Measurements from ENCODE around the gene FCRLB.

Gene FCRLB

GRCh38 chr1:161770250-161770649 lies 48.9 kb downstream of the FCRLB start:
- peaks cover 11% of the 10 kb centered on the region; the same call in 1 of the 2 replicates for H4K20me1 ChIP-seq (ENCODE audit: insufficient read depth, low read length)
- no peaks in the 10 kb centered on the region for H3K9me3 ChIP-seq (ENCODE audit: insufficient read depth, low read length, severe bottlenecking)
- peak overlapping the region; percentile 25; the same call in 1 of the 2 replicates for H3K4me2 ChIP-seq (ENCODE audit: insufficient read depth, low read length)
- DNase-seq (no peak), ATAC-seq (ENCODE audit: insufficient read depth, low read depth) (no peak)
- peaks cover 79% of the 10 kb centered on the region for H3K4me1 ChIP-seq (ENCODE audit: insufficient read depth, low read length)
- no peak overlapping the region for H3K4me3 ChIP-seq (ENCODE audit: low read depth in 1 of 2, low read length in 2 of 2)
- H3K9ac ChIP-seq (ENCODE audit: low read depth, low read length) = no peak overlapping the region
- no peak for TF ChIP-seq EZH2 (IDR thresholded peaks at IDR 0.05; ENCODE audit: borderline replicate concordance, low read depth, low read length, severe bottlenecking)
- TF ChIP-seq, protein P1, sequence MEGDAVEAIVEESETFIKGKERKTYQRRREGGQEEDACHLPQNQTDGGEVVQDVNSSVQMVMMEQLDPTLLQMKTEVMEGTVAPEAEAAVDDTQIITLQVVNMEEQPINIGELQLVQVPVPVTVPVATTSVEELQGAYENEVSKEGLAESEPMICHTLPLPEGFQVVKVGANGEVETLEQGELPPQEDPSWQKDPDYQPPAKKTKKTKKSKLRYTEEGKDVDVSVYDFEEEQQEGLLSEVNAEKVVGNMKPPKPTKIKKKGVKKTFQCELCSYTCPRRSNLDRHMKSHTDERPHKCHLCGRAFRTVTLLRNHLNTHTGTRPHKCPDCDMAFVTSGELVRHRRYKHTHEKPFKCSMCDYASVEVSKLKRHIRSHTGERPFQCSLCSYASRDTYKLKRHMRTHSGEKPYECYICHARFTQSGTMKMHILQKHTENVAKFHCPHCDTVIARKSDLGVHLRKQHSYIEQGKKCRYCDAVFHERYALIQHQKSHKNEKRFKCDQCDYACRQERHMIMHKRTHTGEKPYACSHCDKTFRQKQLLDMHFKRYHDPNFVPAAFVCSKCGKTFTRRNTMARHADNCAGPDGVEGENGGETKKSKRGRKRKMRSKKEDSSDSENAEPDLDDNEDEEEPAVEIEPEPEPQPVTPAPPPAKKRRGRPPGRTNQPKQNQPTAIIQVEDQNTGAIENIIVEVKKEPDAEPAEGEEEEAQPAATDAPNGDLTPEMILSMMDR (IDR thresholded peaks at IDR 0.05; ENCODE audit: borderline replicate concordance, extremely low read depth, low read length, poor library complexity, severe bottlenecking) = no peak
- H3K79me2 ChIP-seq (ENCODE audit: insufficient read depth, low read length) = peaks cover 92% of the 10 kb centered on the region
- H2AFZ ChIP-seq (ENCODE audit: low read depth, low read length) = no peak overlapping the region
- no peaks in the 10 kb centered on the region; the same call in 1 of the 2 replicates for H3K36me3 ChIP-seq (ENCODE audit: insufficient read depth, low read length)
- no peaks in the 10 kb centered on the region for H3K27me3 ChIP-seq (ENCODE audit: insufficient read depth, low read length, poor library complexity)
- H3K27ac ChIP-seq (ENCODE audit: low read length) = no peak overlapping the region

DNA sequence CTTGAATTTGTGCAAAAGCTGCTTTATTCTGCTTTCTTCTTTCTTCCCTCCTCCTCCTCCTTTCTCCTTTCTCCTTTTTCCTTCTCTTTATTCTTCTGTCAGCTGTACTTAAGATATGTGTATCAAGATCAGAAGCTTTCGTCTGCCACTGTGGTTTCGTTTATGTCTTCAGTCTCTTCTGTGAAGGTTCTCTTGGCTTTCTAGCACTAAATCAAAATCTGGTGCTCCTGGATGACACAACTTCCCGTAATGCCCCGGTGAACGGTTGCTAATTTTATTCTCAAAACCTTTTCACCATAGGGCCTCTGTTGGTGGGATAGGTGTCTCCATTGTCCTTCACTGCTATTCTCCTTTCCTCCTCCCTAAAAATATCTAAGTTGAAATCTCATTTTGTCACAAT lies 49.8 kb downstream of the FCRLB start:
- DNase-seq = no peak
- Histone ChIP-seq H3K9ac (ENCODE audit: low read depth, low read length) (no peak overlapping the region), H3K4me2 (ENCODE audit: insufficient read depth, low read length) (peak overlapping the region; percentile 25; the same call in 1 of the 2 replicates), H3K79me2 (ENCODE audit: insufficient read depth, low read length) (peaks cover 97% of the 10 kb centered on the region), H3K27me3 (ENCODE audit: insufficient read depth, low read length, poor library complexity) (no peaks in the 10 kb centered on the region), H3K36me3 (ENCODE audit: insufficient read depth, low read length) (no peaks in the 10 kb centered on the region; the same call in 1 of the 2 replicates), H3K4me3 (ENCODE audit: low read depth in 1 of 2, low read length in 2 of 2) (no peak overlapping the region), H4K20me1 (ENCODE audit: insufficient read depth, low read length) (peaks cover 17% of the 10 kb centered on the region), H2AFZ (ENCODE audit: low read depth, low read length) (no peak overlapping the region), H3K27ac (ENCODE audit: low read length) (no peak overlapping the region), H3K4me1 (ENCODE audit: insufficient read depth, low read length) (peaks cover 75% of the 10 kb centered on the region), H3K9me3 (ENCODE audit: insufficient read depth, low read length, severe bottlenecking) (no peaks in the 10 kb centered on the region)
- TF ChIP-seq EZH2 (IDR thresholded peaks at IDR 0.05; ENCODE audit: borderline replicate concordance, low read depth, low read length, severe bottlenecking) = no peak
- TF ChIP-seq, protein P1 (IDR thresholded peaks at IDR 0.05; ENCODE audit: borderline replicate concordance, extremely low read depth, low read length, poor library complexity, severe bottlenecking) = no peak
- no peak for ATAC-seq (ENCODE audit: insufficient read depth, low read depth)

GRCh38 chr1:161771973-161772372 lies 50.6 kb downstream of the FCRLB start:
- peaks cover 73% of the 10 kb centered on the region for H3K4me1 ChIP-seq (ENCODE audit: insufficient read depth, low read length)
- H3K4me2 ChIP-seq (ENCODE audit: insufficient read depth, low read length) = peak overlapping the region; percentile 38

More at GRCh38 chr1:161771973-161772372, 50.6 kb downstream of the FCRLB start:
- Histone ChIP-seq H4K20me1 (ENCODE audit: insufficient read depth, low read length) (peaks cover 21% of the 10 kb centered on the region), H3K27me3 (ENCODE audit: insufficient read depth, low read length, poor library complexity) (no peaks in the 10 kb centered on the region), H3K27ac (ENCODE audit: low read length) (peak overlapping the region; percentile 27), H3K36me3 (ENCODE audit: insufficient read depth, low read length) (no peaks in the 10 kb centered on the region), H3K4me3 (ENCODE audit: low read depth in 1 of 2, low read length in 2 of 2) (no peak overlapping the region), H3K79me2 (ENCODE audit: insufficient read depth, low read length) (peaks cover 97% of the 10 kb centered on the region), H3K9me3 (ENCODE audit: insufficient read depth, low read length, severe bottlenecking) (no peaks in the 10 kb centered on the region), H2AFZ (ENCODE audit: low read depth, low read length) (no peak overlapping the region), H3K9ac (ENCODE audit: low read depth, low read length) (no peak overlapping the region)
- no peak for ATAC-seq (ENCODE audit: insufficient read depth, low read depth)
- no peak for DNase-seq
- TF ChIP-seq, protein P1 (IDR thresholded peaks at IDR 0.05; ENCODE audit: borderline replicate concordance, extremely low read depth, low read length, poor library complexity, severe bottlenecking) = no peak
- no peak for TF ChIP-seq EZH2 (IDR thresholded peaks at IDR 0.05; ENCODE audit: borderline replicate concordance, low read depth, low read length, severe bottlenecking)
